DMS 273 (cell line): ENCODE measurements around the gene CABP4.

Experiments used
- DNase-seq: peaks from one replicate; lab custom pipeline; 2025; ENCODE audit not compliant: unreplicated experiment; lab: John Stamatoyannopoulos, UW

The CABP4 gene

DNA sequence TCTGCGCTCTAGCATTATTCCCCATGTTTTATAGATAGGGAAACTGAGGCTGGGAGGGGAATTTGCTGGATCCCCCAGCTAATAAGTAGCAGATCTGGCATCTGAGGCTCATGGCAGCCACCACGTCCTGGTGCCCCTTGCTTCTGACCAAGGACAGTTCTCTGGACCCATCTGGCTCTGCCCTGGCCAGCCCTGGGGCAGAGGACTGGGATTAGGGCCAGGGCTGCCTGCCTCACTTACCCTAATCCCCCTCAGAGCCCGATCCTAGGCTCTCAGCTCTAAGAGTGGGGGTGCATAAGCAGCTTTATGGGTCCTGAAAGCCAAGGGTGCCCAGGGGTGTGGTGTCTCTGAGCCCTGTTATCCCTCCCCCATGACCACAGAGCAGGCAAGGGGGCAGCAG is at the start of gene CABP4:
Gene CABP4, plus strand, starts transcription at position 301 of the 400 bp plus-strand sequence. Its CDS starts 70 bp downstream, at position 371.
- DNase-seq = no peak

- DNase-seq = no peak
Measured at GRCh38 chr11:67405688-67406339, 49.3 kb upstream of the CABP4 start.

GRCh38 chr11:67406420-67406968 is 48.7 kb upstream of the CABP4 start:
- DNase-seq = no peak

- peak; percentile 24 for DNase-seq
Measured at GRCh38 chr11:67406969-67407687, 48.0 kb upstream of the CABP4 start.

DNA sequence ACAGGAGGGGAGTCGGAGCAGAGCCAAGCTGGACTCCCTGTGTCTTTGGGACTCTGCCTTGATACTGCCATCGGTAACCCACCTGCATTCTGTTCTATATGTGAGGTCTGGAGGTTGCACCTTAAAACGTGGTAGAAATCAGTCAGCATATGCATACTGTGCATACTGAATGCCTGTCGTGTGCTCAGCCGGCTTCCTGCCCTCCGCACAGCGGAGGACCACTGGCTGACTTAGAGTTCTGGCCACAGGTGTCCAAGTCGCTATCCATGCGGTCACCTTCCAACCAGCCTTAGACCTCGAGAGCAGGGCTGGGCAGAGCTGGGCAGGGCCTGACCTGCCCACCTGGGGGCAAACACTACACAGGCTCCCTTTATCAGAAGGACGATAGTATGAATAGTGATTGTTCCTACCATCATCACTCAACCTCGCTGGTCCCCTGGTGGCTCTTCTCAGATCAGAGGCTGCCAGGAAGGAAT is 47.4 kb upstream of the CABP4 start:
- DNase-seq = no peak

DNA sequence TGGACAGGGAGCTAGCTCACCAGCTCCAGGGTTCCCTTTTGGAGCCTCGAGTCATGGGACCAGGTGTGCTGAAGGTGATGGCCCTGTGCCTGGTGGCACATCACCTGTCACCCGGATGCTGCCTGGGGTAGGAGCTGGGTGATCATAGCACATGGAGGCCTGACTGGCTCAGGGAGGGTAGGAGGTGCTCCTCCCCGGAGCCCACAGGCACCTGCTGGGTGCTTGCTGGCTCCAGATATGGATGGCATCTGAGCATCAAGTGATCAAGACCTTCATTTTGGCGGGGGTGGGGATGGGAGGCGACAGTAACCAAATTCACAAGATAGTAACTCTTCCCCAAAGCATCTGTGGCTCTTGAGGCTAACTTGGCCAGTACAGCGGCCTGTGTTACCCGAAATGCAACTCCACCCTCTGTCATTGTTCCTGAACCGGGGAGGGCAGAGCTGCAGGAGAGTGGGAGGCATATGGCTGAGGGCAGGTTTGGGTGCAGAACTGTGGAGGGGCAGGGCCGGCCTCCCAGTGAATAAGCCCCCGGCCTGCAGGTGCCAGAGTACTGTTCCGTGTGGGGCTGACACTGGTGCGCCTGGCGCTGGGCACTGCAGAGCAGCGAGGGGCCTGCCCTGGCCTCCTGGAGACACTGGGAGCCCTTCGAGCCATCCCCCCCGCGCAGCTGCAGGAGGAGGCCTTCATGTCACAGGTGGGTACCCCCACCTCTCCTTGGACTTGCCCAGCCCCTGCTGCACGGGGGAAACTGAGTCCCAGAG is 46.5 kb upstream of the CABP4 start:
- no peak for DNase-seq

GRCh38 chr11:67409261-67409666 is 45.9 kb upstream of the CABP4 start:
- no peak for DNase-seq

DNA sequence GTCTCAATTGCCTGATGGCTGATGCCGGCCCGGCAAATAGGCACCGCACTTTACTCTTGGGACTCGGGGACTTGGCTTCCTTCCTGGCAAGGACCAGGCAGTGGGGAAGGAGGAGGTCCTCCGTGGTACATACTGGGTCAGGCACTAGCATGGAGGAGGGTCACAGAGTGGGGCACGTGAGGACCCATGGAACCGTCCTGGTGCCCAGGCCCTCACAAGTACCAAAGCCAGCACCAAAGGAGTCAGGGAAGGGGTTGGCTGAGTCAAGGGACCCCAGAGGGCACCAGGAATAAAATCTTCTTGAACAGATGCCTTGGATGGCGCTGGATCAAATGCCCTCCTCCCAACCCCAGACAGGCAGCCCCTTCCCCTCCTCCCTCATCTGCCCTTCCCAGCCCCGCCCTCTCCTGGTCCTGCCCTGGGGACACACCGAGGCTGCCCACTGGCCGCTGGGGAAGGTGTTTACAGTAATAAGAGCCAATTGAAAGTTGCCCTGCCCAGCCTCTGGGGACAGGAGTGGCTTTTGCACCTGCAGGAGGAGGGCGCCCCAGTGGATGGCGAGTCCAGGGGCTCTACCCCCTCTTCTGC is 45.3 kb upstream of the CABP4 start:
- DNase-seq = peak; percentile 36

DNA sequence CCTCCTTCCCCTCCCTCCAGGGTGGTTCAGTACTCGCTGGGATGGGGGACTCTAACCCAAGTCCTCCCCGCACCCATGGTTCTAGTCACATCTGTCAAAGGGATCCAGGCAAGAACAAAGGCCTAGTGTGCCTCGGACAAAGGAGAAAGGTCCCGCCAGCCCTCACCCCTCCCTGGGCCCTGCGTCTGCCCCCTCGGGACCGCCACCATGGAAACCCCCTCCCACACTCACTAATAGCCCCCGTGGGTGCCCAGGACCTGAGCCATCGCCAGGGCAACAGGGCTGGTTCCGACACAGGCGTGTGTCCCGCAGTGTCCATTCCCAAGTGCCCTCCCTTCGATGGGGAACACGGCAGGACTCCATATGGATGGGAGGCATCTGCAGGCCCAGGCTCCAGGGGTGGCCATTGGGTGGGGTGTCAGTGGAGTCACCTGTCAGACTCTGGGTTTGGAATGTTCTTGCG is 44.8 kb upstream of the CABP4 start:
- no peak for DNase-seq

DNA sequence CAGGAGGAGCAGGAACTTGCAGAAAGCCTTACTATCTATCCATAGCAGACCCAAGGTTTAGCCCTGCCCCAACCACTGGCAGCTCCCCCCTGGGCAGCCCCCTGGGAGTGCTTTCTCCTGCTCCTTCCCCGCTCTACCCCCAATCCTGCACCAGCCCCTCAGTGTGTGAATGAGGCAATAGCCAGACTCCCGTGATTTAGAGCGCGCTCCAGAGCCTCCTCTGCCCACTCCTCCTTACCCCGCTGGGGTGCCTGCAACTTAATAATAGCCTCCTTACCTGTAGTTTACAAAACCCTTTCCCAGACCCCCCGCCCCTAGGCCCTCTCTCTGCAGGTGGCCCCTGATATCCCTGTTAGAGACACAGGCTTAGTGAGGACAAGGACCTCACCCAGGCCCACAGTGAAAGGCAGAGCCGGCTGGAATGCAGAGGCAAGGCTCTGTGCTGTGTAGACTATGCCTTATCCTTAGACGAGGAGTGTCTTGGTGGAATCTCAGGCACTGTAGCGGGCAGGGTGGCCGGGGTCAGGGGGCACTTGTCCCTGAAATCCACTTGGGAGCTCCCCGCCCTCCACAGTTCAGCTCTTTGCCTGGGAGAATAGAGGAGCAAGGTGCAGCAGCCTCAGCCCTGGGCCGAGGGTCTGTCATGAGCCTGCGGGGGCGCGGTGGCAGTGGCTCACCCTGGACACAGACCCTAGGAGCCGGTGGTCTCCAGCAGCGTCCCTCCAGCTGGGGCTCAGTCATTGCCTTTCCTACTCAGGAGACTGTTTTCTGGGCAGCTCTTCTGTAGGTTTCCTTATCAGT is 44.0 kb upstream of the CABP4 start:
- no peak for DNase-seq

DNA sequence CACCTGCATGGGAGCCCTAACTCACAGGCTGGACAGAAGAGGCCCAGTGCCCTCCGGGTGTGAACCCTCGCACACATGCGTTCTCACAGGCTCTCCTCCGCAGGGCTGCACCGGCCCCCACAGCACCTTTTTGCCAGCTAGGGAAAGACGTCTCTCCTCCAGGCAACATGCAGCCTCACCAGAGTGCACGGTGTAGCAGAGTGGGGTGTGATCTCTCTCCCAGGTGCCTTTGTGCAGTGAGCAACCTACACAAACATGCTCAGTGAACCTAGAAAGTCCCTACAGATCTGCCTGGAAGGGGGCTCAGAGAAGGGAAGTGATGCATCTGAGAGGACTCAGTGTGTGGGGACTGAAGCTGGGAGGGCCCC is 43.4 kb upstream of the CABP4 start:
- DNase-seq = no peak

- no peak for DNase-seq
Measured at GRCh38 chr11:67412495-67413179, 42.5 kb upstream of the CABP4 start.

GRCh38 chr11:67413266-67413849 is 41.8 kb upstream of the CABP4 start:
- no peak for DNase-seq

DNA sequence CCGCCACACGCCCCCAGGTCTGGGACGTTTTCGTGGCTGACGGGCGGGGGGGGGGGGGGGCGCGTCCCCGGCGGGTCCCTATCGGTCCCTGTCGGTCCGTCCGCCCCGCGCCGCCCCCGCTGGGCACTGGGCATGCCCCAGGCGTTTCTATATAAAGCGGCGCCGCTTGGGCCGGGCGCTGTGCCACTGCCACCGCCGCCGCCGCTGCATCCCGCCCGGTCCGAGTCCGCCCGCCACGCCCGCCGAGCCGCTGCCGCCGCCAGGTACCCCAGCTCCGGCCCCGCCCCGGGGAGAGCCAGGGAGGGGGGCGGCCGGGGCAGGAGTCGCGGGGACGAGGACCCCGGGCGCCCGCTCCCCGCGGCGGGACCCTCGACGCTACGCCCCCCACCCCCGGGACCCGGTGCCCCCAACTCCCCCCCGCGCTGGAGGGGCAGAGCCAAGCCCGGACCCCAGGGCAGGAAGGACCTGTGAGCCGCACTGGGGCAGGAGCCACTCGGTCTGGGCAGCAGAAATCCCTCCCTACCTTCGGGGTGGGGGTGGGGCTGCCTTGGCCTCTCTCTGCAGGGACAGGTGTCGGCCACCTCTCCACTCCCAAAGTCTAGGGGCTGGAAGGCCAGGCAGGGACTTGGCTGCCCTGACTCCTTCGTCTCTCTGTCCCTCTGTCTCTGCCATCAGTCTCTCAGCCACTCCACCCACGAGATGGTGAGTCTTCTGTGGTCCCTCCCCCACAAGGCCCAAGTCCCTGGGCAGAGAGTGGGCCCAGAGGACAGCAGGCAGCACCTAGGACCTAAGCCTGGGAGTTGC is 39.5 kb upstream of the CABP4 start, which contains the start of gene CARNS1:
Gene CARNS1, plus strand, starts transcription at position 178 of the 804 bp plus-strand sequence. Its CDS starts 522 bp downstream, at position 700.
- DNase-seq = peak; percentile 34

GRCh38 chr11:67416416-67417335 is 38.5 kb upstream of the CABP4 start:
- peak; percentile 66 for DNase-seq

DNA sequence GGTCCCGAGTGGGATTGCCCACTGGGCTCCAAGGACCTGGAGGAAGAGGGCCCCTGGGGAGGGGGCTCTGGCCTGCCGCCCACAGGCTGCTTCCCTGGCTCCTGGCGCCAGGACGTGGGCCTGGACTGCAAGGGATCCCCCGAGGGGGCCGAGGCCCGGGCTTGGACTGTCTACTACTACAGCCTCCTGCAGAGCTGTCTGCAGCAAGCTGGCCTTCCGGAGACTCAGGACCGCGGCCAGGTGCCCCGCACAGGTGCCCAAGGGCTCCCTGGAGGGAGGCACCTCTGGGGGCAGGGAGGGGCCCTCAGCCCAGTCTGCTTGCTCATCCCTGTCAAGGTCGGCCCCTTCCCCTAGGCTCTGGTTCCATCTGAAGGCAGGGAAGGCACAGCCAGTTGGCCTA is 37.7 kb upstream of the CABP4 start:
- no peak for DNase-seq
